Testis (tissue), 2 donors: ENCODE measurements around the gene BMP5.

Experiments used
- POLR2A ChIP-seq: fragments of 450-650 bp; IDR thresholded peaks from one replicate; pipeline ENCODE4 v1.6.1; 2017; ENCODE audit warnings: antibody characterized with exemption, mild to moderate bottlenecking, moderate library complexity
- TF ChIP-seq, protein P1 (sequence below), 3 experiments: fragments of 450-650 bp in 2 of 3; fragments of 200-600 bp in 1 of 3; sonication (generic) in 1 of 3; IDR thresholded peaks; one replicate each; pipeline ENCODE4 v1.5.1; 2016 to 2019; ENCODE audit warnings: antibody characterized with exemption in 3 of 3, mild to moderate bottlenecking in 2 of 3, moderate library complexity in 1 of 3

DNA sequence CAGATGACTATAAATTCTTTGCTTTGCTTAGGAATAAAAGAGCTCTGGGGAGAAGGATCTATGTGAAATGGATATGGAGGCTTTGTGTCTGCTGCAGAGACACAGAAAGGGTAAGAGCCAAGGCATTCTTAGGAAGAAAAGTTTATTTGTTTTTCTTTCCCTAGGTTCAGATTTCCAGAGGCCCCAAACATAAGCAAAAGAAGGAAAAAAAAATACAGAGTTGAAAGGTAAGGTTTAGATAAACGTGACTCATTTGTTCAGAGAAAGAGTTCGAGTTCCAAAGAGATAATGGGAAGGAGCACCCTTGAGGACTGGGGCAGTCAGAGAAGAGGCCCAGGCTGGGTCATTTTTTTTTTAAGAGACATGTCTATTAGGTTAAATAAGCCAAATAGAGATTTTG, 27.4 kb upstream of the BMP5 start:
- TF ChIP-seq POLR2A = no peak
- TF ChIP-seq, protein P1, sequence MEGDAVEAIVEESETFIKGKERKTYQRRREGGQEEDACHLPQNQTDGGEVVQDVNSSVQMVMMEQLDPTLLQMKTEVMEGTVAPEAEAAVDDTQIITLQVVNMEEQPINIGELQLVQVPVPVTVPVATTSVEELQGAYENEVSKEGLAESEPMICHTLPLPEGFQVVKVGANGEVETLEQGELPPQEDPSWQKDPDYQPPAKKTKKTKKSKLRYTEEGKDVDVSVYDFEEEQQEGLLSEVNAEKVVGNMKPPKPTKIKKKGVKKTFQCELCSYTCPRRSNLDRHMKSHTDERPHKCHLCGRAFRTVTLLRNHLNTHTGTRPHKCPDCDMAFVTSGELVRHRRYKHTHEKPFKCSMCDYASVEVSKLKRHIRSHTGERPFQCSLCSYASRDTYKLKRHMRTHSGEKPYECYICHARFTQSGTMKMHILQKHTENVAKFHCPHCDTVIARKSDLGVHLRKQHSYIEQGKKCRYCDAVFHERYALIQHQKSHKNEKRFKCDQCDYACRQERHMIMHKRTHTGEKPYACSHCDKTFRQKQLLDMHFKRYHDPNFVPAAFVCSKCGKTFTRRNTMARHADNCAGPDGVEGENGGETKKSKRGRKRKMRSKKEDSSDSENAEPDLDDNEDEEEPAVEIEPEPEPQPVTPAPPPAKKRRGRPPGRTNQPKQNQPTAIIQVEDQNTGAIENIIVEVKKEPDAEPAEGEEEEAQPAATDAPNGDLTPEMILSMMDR (IDR thresholded peaks at IDR 0.05) = no peak
